ENCODE results near the gene LRRC4C. TPM values are rescaled to one million over a fixed set of nuclear protein-coding genes. Genes with fewer than 3 reads are reported as not detected.

LRRC4C gene
- total RNA-seq, 1 experiment from 2014 or later, result 0.13 TPM

DNA sequence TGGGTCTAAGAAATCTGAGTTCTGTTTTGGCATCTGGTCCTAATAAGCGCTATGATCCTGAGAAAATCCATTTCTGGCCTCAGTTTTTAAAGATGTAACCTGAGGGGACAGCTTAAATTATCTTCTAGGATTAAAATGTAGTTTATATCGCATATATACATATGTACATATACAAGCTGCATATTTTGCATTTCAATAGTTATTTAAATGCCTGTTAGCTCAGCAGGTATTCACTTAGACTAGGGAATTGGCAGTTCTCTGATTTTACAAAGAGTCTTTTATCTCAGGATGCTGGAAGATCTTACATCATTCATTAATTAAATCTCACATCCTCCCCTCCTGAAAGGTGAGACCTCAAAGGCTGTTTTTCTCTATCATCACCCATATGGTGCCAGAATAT is 1232.8 kb downstream of the LRRC4C start:
- TF ChIP-seq, protein P1, sequence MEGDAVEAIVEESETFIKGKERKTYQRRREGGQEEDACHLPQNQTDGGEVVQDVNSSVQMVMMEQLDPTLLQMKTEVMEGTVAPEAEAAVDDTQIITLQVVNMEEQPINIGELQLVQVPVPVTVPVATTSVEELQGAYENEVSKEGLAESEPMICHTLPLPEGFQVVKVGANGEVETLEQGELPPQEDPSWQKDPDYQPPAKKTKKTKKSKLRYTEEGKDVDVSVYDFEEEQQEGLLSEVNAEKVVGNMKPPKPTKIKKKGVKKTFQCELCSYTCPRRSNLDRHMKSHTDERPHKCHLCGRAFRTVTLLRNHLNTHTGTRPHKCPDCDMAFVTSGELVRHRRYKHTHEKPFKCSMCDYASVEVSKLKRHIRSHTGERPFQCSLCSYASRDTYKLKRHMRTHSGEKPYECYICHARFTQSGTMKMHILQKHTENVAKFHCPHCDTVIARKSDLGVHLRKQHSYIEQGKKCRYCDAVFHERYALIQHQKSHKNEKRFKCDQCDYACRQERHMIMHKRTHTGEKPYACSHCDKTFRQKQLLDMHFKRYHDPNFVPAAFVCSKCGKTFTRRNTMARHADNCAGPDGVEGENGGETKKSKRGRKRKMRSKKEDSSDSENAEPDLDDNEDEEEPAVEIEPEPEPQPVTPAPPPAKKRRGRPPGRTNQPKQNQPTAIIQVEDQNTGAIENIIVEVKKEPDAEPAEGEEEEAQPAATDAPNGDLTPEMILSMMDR (conservative IDR thresholded peaks at IDR 0.05), result no peak
- no peak overlapping the region for H2BK12ac ChIP-seq (ENCODE audit: insufficient read length, low read depth, low read length)
- H4K91ac ChIP-seq (ENCODE audit: insufficient read length, low read depth, low read length), result no peak overlapping the region
- no peaks in the 10 kb centered on the region for H3K79me1 ChIP-seq (ENCODE audit: insufficient read depth, low read depth, low read length, poor library complexity, severe bottlenecking)
- H3K4ac ChIP-seq (ENCODE audit: low read depth, low read length), result no peak overlapping the region
- H3K18ac ChIP-seq (ENCODE audit: insufficient read length, low read depth, low read length), result no peak overlapping the region
- H3K23me2 ChIP-seq (ENCODE audit: insufficient read length, low read depth, low read length, poor library complexity, severe bottlenecking), result no peaks in the 10 kb centered on the region
- Mint-ChIP-seq H3K4me3 (no peak overlapping the region; a peak in 1 of 5 replicates), H3K36me3 (ENCODE audit: insufficient read depth in 1 of 3, low read depth in 3 of 3) (no peaks in the 10 kb centered on the region), H3K27me3 (ENCODE audit: low read depth) (peaks cover 5% of the 10 kb centered on the region; the same call in 1 of the 2 replicates), H3K4me1 (peaks cover 24 to 25% of the 10 kb centered on the region in 2 experiments), H3K27ac (no peak overlapping the region), H3K9me3 (no peaks in the 10 kb centered on the region)
- no peaks in the 10 kb centered on the region for H3K27me3 ChIP-seq (ENCODE audit: insufficient read depth, low read length)
- no peak overlapping the region for H2AFZ ChIP-seq (ENCODE audit: low read length)
- no peaks in the 10 kb centered on the region for H3K9me3 ChIP-seq (ENCODE audit: control insufficient read depth, low read depth, low read length)
- no CpG with 5 or more reads among the region's 2 CpGs for WGBS (ENCODE audit: extremely low coverage, insufficient read length, low lambda C conversion rate)
- H3K27ac ChIP-seq (ENCODE audit: insufficient read length, low read depth, low read length), result no peak overlapping the region
- H2BK15ac ChIP-seq (ENCODE audit: low read depth, low read length), result no peak overlapping the region
- no peaks in the 10 kb centered on the region for H3K79me2 ChIP-seq (ENCODE audit: insufficient read depth, low read length)
- no peak overlapping the region for H3K9ac ChIP-seq (ENCODE audit: extremely low read depth, insufficient read length, low read length)
- peaks cover 12% of the 10 kb centered on the region; the same call in 1 of the 2 replicates for H3K4me1 ChIP-seq (ENCODE audit: insufficient read depth, low read length)
- DNase-seq, result no peak
- no peak overlapping the region for H2BK5ac ChIP-seq (ENCODE audit: insufficient read length, low read length)
- H3K14ac ChIP-seq (ENCODE audit: insufficient read depth, low read length), result no peak overlapping the region
- no peak overlapping the region for H2BK120ac ChIP-seq (ENCODE audit: low read depth, low read length, poor library complexity, severe bottlenecking)
- H3K4me2 ChIP-seq (ENCODE audit: insufficient read depth, insufficient read length, low read length), result no peak overlapping the region
- no peaks in the 10 kb centered on the region for H4K20me1 ChIP-seq (ENCODE audit: control insufficient read depth, insufficient read depth, insufficient read length)
- no peak overlapping the region for H4K5ac ChIP-seq (ENCODE audit: insufficient read length, low read depth, low read length)
- H4K8ac ChIP-seq (replicated peaks; ENCODE audit: insufficient read length, low read depth, low read length), result no peak overlapping the region
- no peak overlapping the region for H3K23ac ChIP-seq (ENCODE audit: insufficient read length, low read depth, low read length)
- H2AK5ac ChIP-seq (ENCODE audit: insufficient read length, low read length), result no peak overlapping the region
- no peak overlapping the region for H3T11ph ChIP-seq (ENCODE audit: low read length)
- H2BK20ac ChIP-seq (ENCODE audit: low read depth, low read length, poor library complexity, severe bottlenecking), result no peak overlapping the region
- no peak overlapping the region for H3K56ac ChIP-seq (ENCODE audit: insufficient read length, low read depth, low read length)

Measured in H9 (cell line).